Motor neuron (in vitro differentiated cells): ENCODE results near the gene HSPA2. TPM values are rescaled to one million over a fixed set of nuclear protein-coding genes. Genes with fewer than 3 reads are reported as not detected.

Experiments
- ATAC-seq, 8 experiments: fragments of 200-7000 bp; cut with Tn5 transposase; replicated peaks in 6 of 8; 2 replicates each; pipeline ENCODE4 v1.8.0; 2021; ENCODE audit warnings: mild to moderate bottlenecking in 8 of 8, moderate library complexity in 8 of 8
- H3K27ac ChIP-seq, 2 donors: fragments of 250-450 bp; sonication (Bioruptor Pico); 2 replicates each; pipeline ENCODE4 v1.9.0; 2021; ENCODE audit warnings: antibody characterized with exemption in 2 of 2, mild to moderate bottlenecking in 2 of 2, moderate library complexity in 1 of 2
- H3K4me1 ChIP-seq, 2 donors: fragments of 250-450 bp; sonication (Bioruptor Pico); replicated peaks in 1 of 2; 2 replicates each; pipeline ENCODE4 v1.6.1; 2021; ENCODE audit warnings: antibody characterized with exemption in 2 of 2, mild to moderate bottlenecking in 2 of 2, moderate library complexity in 1 of 2
- H3K4me3 ChIP-seq, 5 donors: fragments of 250-450 bp; sonication (Bioruptor Pico); 2 replicates each; pipeline ENCODE4 v1.9.0; 2021; ENCODE audit warnings: antibody characterized with exemption in 5 of 5, mild to moderate bottlenecking in 5 of 5, moderate library complexity in 4 of 5
- WGBS, 10 experiments: fragments of 450-650 bp; shearing (Covaris generic); methylation state at CpG; one replicate each; pipeline ENCODE4 v1.0.0; 2022; 5-methylcytosine and 5-hydroxymethylcytosine counted together
- in situ Hi-C, 9 experiments: fragments of 400-800 bp; cut with MboI; loops; one replicate each; pipeline ENCODE4 v1.15.0; 2021; ENCODE audit warnings: low sequenced_read_pairs in 9 of 9, low pct_unique_long_range_greater_than_20kb in 2 of 9; ENCODE audit not compliant: unreplicated experiment in 9 of 9
- total RNA-seq, 8 experiments: library from RNA; unstranded; fragments of 300-600 nt; gene quantifications; 2 replicates each; pipeline versions ENCODE4 v1.2.3 to v1.2.4, GENCODE V29; 2022

Gene HSPA2
- total RNA-seq, 8 experiments from 2014 or later, result 1.3 to 25.7 (median 5.7) TPM

DNA sequence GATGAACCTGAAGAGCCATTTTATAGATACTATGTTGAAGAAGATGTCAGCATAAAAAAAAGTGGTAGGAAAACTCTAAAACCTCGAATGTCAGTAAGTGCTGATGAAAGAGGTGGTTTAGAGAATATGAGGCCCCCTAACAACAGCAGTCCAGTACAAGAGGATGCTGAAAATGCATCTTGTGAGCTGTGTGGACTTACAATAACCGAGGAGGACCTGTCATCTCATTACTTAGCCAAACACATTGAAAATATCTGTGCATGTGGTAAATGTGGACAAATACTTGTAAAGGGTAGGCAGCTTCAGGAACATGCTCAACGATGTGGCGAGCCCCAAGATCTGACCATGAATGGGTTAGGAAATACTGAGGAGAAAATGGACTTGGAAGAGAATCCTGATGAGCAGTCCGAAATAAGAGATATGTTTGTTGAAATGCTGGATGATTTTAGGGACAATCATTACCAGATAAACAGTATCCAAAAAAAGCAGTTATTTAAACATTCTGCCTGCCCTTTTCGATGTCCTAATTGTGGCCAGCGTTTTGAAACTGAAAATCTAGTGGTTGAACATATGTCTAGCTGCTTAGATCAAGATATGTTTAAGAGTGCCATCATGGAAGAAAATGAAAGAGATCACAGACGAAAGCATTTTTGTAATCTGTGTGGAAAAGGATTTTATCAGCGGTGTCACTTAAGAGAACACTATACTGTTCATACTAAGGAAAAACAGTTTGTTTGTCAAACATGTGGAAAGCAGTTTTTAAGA lies 17.8 kb upstream of the HSPA2 start:
- ATAC-seq, result no peak
- 68 to 97% (median 91%) methylated on average over 1 to 8 of the region's 9 CpGs for WGBS, 10 experiments
- Histone ChIP-seq H3K27ac (no peak overlapping the region), H3K4me3 (no peak overlapping the region), H3K4me1 (no peaks in the 10 kb centered on the region)
- in situ Hi-C loops, result no loop called here

- H3K27ac ChIP-seq, result no peak overlapping the region
- H3K4me1 ChIP-seq, result no peaks in the 10 kb centered on the region
- 71 to 100% (median 100%) methylated on average over 1 to 2 of the region's 2 CpGs; no CpG with 5 or more reads in 1 of the 10 experiments for WGBS, 10 experiments
- no peak for ATAC-seq
- H3K4me3 ChIP-seq, result no peak overlapping the region
- in situ Hi-C loops, result loop anchor here in 3 of 9 experiments (25.0 kb wide), 2 partner anchors 112 to 362 kb away; partner anchors contain the start of gene SPTB (in 1 of the 3)
These were observed 15.2 kb upstream of the HSPA2 start for GRCh38 chr14:64525354-64525753.

- ATAC-seq, result no peak
- 79 to 100% (median 92%) methylated on average over 2 of the region's 2 CpGs; no CpG with 5 or more reads in 1 of the 10 experiments for WGBS, 10 experiments
- H3K4me3 ChIP-seq, result no peak overlapping the region
- no peak overlapping the region for H3K27ac ChIP-seq
- no peaks in the 10 kb centered on the region for H3K4me1 ChIP-seq
- in situ Hi-C loops, result loop anchor here in 3 of 9 experiments (25.0 kb wide), 2 partner anchors 106 to 356 kb away; partner anchors contain the start of gene SPTB (in 1 of the 3)
These were observed 9.0 kb upstream of the HSPA2 start for GRCh38 chr14:64531567-64531966.

DNA sequence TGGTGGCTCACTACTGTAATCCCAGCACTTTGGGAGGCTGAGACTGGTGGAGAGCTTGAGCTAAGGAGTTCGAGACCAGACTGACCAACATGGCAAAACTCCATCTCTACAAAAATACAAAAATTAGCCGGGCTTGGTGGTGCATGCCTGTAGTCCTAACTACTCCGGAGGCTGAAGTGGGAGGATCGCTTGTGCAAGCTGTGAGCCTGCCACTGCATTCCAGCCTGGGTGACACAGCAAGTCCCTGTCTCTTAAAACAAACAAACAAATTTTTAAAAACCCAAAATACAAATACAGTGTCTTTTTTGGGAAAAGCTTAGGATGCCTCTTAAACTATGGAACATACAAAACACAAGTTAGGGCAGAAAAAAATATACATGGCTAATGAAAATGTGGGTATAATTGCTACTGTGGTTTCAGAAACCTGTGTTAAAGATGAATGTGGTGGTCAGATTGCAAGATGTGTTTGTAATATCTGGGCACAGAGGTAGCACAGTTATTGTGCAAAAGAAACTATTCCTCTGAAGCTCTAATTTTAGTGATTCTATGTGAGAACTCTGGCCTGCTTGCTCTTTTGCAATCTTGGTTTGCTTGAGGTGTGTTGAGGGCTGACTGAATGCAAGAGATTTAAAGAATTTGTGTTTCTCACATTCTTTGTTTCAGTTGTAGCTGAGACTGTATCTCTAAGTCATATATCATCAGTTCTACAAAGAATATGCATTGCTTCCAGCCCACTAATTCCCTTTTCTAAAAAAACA lies 3.9 kb upstream of the HSPA2 start:
- no peak overlapping the region for H3K27ac ChIP-seq
- no peak for ATAC-seq
- H3K4me3 ChIP-seq, result no peak overlapping the region
- in situ Hi-C loops, result loop anchor here in 3 of 9 experiments (25.0 kb wide), 2 partner anchors 101 to 351 kb away; partner anchors contain the start of gene SPTB (in 1 of the 3)
- WGBS, 10 experiments, result 33 to 100% (median 93%) methylated on average over 1 to 4 of the region's 4 CpGs; no CpG with 5 or more reads in 3 of the 10 experiments
- no peaks in the 10 kb centered on the region for H3K4me1 ChIP-seq

- ATAC-seq, result no peak
- in situ Hi-C loops, result loop anchor here in 3 of 9 experiments (10.0 to 25.0 kb wide), 3 partner anchors 93 to 346 kb away; partner anchors contain the start of gene SPTB (in 1 of the 3)
- H3K4me1 ChIP-seq, result no peaks in the 10 kb centered on the region
- 15 to 97% (median 59%) methylated on average over 4 to 27 of the region's 73 CpGs; no CpG with 5 or more reads in 4 of the 10 experiments for WGBS, 10 experiments
- no peak overlapping the region for H3K27ac ChIP-seq
- no peak overlapping the region for H3K4me3 ChIP-seq
These were observed 875 bp downstream of the HSPA2 start for GRCh38 chr14:64541261-64541971.

- no peak for ATAC-seq
- Histone ChIP-seq H3K4me1 (no peaks in the 10 kb centered on the region), H3K27ac (no peak overlapping the region), H3K4me3 (no peak overlapping the region)
- in situ Hi-C loops, result loop anchor here in 3 of 9 experiments (10.0 to 25.0 kb wide), 3 partner anchors 93 to 345 kb away; partner anchors contain the start of gene SPTB (in 1 of the 3)
- 4 to 98% (median 22%) methylated on average over 2 to 44 of the region's 61 CpGs for WGBS, 10 experiments
These were observed 1.7 kb downstream of the HSPA2 start for GRCh38 chr14:64541972-64542835.

- no peak overlapping the region for H3K27ac ChIP-seq
- no peak for ATAC-seq
- H3K4me1 ChIP-seq, result no peaks in the 10 kb centered on the region
- in situ Hi-C loops, result loop anchor here in 3 of 9 experiments (10.0 to 25.0 kb wide), 3 partner anchors 92 to 344 kb away; partner anchors contain the start of gene SPTB (in 1 of the 3)
- 16 to 92% (median 68%) methylated on average over 1 to 4 of the region's 4 CpGs for WGBS, 10 experiments
- no peak overlapping the region for H3K4me3 ChIP-seq
These were observed 2.3 kb downstream of the HSPA2 start for GRCh38 chr14:64542836-64543201.

- in situ Hi-C loops, result loop anchor here in 3 of 9 experiments (10.0 to 25.0 kb wide), 3 partner anchors 90 to 343 kb away; partner anchors contain the start of gene SPTB (in 1 of the 3)
- 38 to 100% (median 71%) methylated on average over 2 to 5 of the region's 5 CpGs for WGBS, 10 experiments
- H3K4me1 ChIP-seq, result peaks cover 0 to 4% of the 10 kb centered on the region in 2 donors
- no peak overlapping the region for H3K4me3 ChIP-seq
- ATAC-seq, result no peak
- H3K27ac ChIP-seq, result no peak overlapping the region
These were observed 4.2 kb downstream of the HSPA2 start for GRCh38 chr14:64544607-64545312.

DNA sequence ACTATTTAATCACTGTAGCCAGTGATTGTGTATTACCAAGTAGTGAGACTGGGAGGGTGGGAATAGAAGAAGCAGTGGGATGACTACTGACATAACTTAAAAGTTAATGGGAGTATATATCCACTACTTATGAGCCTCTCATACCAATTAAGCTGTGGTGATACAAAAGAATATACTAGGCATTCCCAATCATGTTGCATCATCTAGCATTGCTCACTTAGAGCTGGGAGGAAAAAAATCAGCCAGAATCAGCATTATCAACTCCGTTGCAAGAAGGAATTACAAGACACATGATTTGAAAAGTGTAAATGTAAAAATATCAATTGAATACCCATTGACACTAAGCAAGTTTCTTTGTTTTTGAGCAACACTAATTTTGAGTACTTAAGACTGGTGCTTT lies 8.5 kb downstream of the HSPA2 start:
- H3K4me1 ChIP-seq, result peaks cover 0 to 4% of the 10 kb centered on the region in 2 donors
- no peak overlapping the region for H3K27ac ChIP-seq
- in situ Hi-C loops, result loop anchor here in 3 of 9 experiments (10.0 to 25.0 kb wide), 3 partner anchors 86 to 338 kb away; partner anchors contain the start of gene SPTB (in 1 of the 3)
- ATAC-seq, result no peak
- 22 to 100% (median 80%) methylated on average over 1 of the region's 1 CpG; no CpG with 5 or more reads in 3 of the 10 experiments for WGBS, 10 experiments
- no peak overlapping the region for H3K4me3 ChIP-seq

DNA sequence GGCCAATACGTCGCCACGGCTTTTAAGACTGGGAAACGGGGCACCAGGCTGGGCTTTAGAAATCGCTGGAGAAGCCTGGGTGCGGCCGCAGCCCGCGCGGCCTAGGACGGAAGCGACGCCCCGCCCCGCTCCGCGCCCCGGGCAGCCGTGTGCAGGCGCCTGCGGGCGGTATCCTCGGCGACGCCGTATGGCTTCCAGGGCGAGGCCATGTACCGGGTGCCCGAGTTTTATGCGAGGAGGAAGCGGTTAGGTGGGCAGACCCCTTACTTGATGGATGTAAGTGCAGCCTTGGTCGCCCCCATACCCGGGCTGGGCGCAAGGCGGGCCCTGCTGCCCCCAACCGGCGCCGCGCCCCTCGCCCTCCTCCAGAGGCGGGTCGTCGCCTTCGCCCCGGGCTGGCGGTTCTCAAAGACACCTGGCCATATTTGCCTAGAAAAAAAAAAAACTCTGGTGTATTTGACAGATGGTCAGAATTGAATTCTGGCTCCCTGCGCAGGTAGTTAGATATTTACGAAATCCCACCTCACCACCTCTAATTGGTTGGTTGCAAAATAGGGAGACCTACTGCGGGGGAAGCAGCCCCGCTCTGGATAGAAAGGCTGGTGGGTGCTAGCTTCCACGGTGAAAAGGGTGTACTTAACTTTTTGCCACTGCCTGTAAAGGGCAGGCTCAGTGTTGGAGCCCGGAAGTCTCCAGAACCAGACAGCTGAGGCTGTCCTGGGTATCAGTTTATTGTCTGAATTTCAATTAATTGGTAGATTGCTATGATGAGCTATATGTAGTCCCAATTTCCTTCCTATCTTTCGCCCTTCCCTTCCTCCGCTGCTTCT lies 9.5 kb downstream of the HSPA2 start, which contains the start of gene PPP1R36:
Gene PPP1R36, plus strand, starts transcription at position 171 of the 830 bp plus-strand sequence. Its CDS starts 37 bp downstream, at position 208.
- peak; percentile 90 to 98 (median 93) for ATAC-seq
- in situ Hi-C loops, result loop anchor here in 3 of 9 experiments (10.0 to 25.0 kb wide), 3 partner anchors 85 to 337 kb away; partner anchors contain the start of gene SPTB (in 1 of the 3)
- no peak within 1 kb of the TSS for H3K27ac ChIP-seq
- H3K4me3 ChIP-seq, result peak within 1 kb of the TSS; percentile 22 to 28 (median 25)
- whole genome bisulfite sequencing, 10 experiments, result 0 to 79% (median 14%) methylated on average over 2 to 25 of the region's 54 CpGs; no CpG with 5 or more reads in 1 of the 10 experiments
- peaks cover 0 to 4% of the 10 kb centered on the region in 2 donors for H3K4me1 ChIP-seq
